HG03565 (cell line): ENCODE data around the gene S100A1.

Experiments
- ATAC-seq: cut with Tn5 transposase; IDR thresholded peaks from one replicate; pipeline ENCODE4 v1.9.1; 2021; ENCODE audit warnings: mild to moderate bottlenecking, moderate library complexity; ENCODE audit not compliant: unreplicated experiment

Gene S100A1

DNA sequence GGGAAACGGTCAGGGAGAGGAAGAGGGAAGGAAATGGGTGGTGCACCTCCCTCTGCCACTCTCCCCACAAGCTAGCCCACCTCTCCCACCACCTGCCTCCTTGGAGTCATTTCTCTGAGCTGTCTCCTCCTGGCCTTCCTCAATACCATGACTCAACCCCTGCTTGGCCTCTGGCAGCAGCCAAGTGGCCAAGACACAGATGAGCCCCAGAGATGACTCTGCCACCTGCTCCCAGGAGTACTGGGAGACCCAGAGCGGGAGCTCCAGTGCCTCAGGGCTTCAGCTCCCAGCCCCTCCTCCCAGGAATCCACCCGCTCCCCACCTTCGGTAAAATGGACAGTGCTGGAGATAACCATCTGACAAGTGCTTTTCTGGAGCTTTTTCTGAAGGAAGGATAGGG lies 17.9 kb upstream of the S100A1 start:
- no peak for ATAC-seq

DNA sequence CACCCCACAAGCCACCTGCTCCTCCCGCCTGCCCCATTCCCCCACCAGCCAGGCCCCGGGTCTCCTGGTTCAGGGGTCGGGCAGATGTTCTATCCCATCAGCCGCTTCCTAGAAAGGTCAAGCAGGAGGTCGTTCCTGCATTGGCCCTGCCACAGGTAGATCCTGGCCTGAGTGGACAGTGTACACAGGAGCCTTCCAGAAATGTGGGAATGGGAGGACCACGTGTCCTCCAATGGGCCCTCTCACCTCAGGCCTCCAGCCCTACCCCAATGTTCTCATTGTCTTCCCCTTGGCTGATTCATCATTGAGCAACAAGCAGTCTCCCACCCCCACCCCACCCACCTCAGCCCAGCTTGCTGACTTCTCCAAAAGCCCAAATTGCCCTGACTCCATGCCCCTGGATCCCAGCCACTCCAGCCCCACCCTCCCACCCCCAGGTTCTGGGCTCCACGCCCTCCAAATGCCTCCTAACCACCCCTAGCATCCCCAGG lies 17.4 kb upstream of the S100A1 start:
- ATAC-seq = no peak

DNA sequence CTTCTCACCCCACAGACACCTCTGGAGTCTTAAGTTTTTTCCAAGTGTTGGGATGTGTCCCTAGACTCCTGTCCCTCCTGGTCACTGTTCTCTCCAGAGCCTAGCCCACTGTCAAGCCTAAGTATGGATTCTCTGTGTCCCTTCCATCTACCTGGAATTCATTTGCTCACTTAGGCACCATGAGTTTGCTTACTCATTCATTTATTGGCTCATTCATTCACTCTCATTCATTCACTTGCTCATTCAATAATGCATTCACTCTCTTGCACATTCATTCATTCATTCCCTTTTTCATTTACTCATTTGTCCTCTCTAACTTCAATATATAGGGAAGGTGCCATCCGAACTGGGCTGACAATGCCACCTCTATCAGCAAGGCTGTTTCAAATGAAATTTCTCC lies 16.9 kb upstream of the S100A1 start:
- no peak for ATAC-seq

DNA sequence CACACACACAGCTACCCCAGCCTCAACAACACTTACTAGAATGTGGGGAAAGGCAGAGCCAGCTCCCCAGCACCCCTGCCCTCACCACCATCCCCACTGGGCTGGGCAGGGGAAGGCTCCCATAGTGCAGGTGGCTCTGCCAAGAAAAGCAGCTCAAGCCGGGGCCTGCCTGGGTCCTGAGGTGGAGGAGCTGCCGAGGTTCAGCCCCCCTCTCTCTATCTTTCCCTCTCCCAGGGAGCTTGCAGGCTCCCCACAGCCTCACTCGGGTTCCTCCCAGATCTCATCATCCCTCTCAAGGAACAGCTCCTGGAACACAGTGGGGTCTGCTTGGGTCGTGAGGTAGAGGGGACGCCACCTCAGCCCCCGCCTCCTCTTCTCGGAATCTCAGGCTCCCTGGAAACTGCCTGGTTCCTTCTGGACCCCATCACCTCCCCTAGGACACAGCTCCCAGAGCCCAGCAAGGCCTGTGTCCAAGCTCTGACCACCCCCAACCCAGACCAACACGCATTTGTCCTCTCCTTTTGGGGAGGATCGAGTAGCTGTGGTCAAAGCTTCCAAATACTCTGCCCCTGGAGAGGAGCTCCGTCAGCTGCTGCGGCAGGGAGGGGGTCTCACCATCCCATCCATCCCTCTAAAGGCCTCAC lies 16.0 kb upstream of the S100A1 start:
- no peak for ATAC-seq

DNA sequence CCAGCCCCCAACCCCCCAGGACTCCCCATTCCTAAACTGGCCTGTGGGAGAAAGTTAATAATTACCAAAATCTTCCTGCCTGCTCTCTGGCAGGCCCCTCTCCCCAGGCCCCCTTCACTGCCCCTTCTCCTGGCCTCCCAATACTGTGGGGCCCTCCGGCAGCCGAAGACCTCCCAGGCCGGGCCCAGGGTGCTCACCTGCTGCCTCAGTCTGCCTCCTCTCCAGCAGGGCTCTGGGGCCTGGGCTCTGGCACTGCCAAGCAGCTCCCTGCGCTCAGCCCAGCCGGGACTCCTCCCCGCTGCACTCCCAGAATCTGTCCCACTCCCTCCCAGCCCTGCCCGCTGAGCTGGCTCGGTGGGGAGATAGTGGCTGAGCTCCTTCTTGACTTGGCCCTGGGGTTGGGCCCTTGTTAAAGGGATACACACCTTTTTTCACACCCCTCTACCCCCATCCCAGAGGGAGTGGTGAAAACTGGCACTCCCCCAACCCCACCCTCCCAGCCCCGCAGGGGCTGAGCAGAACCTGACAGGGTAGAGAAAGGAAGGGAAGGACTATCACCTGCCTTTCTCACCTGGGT lies 15.4 kb upstream of the S100A1 start, which contains the start of gene S100A16:
Gene S100A16 (minus strand): TSS at position 383 of the 577 bp plus-strand sequence. CDS start 4,986 bp downstream, outside the sequence.
- ATAC-seq = no peak

DNA sequence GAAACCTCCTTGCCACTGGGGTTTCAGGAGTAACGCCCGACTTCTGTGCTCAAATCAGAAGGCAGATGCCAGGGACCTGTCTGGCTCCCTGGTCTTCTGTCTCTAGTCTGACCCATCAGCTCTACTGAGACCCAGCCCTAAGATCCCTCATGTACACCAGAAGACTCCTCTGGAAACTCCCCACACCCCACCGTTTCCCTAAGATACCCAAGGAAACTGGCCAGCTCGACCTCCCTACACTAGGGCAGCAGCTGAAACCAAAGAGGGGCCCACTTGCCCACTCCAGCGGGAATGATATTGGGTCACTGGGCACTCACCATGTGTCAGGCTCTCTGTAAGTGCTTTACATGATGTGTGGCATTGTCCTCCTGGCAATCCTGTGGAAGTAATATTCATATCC lies 14.8 kb upstream of the S100A1 start:
- ATAC-seq = no peak

DNA sequence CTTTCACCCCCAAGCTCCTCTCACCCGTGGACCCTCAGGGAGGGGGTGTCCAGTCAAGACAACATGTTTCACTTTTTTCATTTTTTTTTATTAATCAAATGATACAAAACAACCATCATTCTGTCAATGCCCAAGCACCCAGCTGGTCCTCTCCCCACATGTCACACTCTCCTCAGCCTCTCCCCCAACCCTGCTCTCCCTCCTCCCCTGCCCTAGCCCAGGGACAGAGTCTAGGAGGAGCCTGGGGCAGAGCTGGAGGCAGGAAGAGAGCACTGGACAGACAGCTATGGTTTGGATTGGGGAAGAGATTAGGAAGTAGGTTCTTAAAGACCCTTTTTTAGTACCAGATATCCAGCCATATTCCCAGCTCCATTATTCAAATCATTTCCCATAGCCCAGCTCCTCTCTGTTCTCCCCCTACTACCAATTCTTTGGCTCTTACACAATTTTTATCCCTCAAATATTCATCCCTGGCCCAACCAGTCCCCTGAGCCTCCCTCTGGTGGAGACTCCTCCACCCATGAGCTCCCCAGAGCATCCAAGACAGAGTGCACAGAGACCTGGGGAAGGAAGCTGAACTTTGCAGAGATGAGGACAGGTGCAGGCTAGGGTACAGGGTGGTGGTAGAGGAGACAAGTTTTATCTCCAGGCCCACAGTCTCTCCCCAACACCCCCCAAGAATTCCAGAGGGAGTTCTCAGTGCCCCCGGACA lies 13.9 kb upstream of the S100A1 start:
- ATAC-seq = no peak

DNA sequence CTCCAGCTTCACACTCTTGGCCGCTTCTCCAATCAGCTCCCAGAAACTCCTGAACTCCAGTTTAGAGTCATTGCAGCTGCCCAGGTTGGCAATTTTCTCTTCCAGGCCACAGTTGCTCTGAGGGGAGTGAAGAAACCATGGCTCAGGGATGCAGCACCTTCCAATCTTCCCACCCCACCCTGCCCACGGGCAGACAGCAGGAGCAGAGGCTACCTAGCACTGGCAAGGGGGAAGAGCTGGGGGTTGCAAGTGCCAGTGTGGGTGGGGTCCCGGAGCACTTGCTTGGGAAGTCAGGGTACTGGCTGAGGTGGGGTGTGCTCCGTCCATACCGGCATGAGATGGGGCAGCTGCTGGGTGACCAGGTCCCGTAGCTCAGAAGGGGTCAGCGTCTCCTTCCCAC lies 13.3 kb upstream of the S100A1 start:
- no peak for ATAC-seq

DNA sequence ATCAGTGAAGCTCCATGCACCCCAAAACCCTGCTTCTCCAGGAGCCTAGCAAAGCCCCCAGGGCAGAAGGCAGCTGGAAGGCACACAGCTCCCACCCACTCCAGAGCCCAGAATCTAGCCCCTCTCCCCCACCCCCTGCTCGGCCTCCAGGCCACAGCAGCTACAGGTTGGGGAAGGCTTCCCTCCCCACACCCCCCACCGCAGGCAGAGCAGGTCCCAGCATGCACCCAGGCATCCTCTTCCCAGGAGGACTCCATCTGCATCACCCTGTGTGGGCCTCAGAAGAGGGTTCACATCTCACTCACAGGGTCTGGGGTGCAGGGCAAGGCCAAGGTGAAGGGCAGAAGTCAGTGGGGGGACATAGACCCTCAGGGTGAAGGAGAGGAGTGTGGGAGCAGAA lies 12.8 kb upstream of the S100A1 start:
- no peak for ATAC-seq

DNA sequence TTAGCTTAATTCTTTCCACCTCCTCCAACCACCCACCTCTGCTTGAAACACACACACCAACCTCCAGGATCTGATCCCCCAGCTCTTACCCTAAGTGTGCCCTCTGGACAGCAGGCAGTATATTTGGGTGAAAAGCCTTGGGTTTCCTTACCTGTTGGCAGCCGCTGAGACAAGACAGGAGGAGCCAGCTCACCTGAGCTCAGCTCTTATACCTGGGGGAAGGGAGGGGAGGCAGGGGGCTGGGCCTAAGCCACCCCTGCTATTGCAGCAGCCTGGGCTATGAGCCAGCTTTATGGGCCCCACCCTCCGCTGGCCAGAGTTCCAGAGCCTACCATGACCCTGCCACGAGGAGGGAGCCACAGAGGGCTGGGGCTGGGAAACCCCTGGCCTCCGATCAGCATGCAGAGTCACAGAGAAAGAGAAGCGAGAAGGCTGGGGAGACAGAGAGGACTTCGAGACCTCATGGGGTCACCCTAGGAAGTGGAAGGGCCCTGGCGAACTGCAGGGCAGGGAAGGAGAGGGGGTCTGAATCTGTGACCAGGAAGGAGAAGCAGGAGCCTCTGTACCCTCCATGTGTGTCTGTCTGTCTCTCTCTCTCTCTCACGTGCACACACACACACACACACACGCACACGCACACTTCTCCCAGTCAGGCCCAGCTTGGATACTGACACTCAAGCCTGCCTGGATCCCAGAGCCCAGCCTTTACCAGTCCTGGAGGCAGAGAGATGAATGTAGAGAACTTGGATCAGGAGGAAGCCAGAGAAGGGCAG lies 11.9 kb upstream of the S100A1 start, which contains the start of gene S100A14:
Gene S100A14 (minus strand): TSS at position 182 of the 773 bp plus-strand sequence. CDS start 467 bp downstream, outside the sequence.
- no peak for ATAC-seq

DNA sequence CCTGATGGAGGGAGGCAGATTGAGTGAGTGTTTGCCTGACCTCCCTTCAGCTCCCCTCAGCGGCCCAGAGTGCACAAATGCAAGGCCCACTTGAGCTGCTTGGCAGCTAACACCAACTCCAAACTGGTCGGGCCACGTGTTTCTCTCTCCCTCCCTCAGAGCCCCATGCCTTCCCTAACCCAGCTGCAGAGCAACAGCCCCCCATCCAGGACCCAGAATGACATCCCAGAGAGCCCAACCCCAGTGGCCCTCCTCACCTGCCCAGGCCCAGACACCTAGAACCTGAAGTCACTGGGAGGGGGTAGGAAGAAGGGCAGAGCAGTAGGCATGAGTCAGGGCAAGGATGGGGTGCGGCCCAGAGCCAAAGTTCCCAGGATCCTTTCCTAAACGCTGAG lies 11.3 kb upstream of the S100A1 start:
- ATAC-seq = no peak

DNA sequence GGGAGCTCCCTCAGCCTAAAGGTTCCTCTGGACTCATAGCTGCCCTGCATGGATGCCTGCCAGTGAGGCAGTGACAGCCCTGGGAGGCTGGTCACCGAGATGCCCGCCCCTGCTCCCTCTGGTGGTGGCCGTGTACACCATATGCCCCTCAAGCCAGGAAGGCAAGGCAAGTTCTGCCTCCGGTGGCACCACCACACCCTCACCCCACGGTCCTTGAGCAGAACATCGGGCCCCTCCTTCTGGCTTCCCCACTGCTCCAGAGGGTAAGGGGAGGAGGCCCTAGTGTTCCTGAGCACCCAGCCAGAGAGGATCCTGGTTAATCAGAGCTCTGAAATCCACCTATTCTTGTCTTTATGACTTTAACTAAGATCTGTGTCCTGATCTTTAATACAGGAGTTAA lies 10.6 kb upstream of the S100A1 start:
- ATAC-seq = no peak

DNA sequence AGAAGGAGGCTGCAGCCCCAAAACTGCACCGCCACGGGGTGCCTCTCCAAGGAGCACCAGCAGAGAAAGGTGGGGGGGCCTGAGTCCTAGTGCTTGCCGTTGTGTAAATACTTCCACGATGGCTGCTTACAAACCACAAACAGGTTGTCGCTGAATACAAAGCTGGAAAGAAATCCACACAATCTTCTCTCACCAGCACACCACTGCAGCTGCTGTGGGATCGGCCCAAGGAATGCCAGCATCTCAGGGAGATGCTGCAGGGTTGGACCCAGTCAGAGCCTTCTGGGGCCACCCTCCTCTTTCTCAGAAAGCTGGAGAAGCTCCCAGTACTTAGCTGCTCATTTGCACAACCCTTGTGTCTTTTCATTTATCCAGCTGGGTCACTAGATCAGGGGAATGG lies 9.1 kb upstream of the S100A1 start:
- ATAC-seq = no peak

DNA sequence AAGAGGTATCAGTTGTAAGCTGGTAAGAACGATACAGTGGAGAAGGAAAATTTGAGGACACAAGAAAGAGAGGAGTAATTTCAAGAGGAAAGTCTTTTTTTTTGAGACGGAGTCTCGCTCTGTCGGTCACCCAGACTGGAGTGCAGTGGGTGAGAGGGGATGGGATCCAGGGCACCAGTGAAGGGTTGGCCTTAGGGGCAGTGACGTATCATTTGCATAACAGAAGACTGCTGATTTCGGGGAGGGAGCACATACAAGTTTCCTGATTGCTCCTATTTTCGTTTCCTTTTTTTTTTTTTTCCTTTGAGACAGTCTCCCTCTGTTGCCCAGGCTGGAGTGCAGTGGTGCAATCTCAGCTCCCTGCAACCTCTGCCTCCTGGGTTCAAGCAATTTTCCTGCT lies 5.1 kb upstream of the S100A1 start:
- ATAC-seq = no peak

DNA sequence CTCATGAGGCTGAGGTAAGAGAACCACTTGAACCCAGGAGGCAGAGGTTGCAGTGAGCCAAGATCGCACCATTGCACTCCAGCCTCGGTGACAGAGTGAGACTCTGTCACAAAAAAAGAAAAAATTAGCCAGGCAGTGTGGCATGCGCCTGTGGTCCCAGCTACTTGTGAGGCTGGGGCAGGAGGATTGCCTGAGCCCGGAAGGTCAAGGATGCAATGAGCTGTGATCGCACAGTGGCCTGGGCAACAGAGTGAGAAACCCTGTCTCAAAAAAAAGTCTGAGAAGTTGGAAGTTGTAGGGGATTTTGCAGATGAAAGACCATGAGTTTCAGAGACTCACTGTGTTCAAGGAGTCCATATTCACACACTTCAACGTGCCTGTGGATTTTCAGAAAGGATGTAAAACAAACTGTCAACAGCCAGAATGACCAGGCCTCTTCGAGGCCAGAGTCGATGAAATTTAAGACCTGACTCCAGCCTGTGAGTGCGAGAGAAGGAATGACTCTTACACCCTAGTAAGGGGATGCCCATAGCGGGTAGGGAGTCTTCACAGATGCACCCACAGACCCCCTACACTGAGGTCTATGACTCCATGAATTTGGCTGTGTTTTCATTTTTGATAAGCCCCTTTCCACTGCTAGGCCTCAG lies 3.1 kb upstream of the S100A1 start:
- ATAC-seq = no peak

DNA sequence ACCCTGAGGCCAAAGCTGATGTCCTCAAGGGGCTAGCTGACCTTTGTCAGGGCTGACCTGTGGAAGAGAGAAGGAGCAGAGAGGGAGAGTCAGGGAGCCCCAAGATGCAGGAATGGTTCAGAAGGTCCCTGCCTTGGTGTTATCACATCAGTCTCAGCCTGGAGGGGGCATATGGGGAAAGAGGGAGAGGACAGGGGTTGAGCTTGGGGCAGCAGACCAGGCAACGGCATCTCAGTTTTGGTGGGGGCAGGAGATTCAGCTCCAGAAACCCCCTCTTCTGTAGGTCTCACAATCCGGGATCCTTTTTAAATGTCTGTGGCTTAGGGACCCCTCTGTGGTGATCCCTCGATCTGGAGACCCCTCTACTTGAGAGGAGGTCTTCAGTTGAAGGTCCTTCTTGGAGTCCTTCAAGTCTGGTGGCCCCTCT lies 1.7 kb upstream of the S100A1 start:
- ATAC-seq = no peak

DNA sequence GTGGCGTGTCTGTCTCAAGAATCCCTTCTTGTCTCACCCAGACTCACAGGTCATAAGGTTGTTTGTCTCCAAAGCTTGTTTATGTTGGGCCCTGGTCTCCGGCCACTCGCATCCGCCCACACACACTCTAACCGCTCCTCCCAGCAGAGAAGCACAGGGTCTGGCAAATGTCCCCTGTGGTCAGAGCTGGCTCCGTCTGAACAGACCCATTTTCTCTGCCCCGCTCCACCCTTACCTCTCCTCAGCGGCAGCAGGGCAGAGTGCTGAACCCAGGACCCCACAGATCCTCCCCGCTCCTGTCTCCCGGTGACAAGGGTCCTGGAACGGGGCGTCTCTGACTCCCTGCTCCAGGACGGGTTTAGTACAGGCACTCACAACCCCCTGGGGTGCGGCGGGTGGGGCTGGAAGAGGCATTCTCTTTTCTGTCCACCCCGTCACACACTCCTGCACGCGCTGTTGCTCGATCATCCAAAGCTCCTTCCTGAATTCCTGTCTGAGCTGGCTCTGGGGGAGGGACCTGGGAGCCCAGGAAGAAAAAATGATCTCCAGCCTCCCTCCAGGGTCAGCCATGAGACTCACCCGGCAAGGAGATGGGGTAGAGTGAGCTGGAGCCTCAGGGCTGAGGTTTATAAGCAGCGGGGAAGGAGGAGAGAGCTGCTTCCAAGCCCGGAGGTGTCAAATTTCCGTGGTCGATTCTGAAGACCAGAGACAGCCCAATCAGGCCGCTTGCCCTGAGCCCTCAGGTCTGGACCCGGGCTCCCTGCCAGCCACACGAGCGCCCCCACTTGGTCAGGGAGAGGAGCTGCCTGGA lies 1.1 kb upstream of the S100A1 start, which contains the start of gene S100A13:
Gene S100A13 (minus strand): TSS at position 602 of the 811 bp plus-strand sequence. CDS start 1,033 bp downstream, outside the sequence.
- ATAC-seq = no peak

DNA sequence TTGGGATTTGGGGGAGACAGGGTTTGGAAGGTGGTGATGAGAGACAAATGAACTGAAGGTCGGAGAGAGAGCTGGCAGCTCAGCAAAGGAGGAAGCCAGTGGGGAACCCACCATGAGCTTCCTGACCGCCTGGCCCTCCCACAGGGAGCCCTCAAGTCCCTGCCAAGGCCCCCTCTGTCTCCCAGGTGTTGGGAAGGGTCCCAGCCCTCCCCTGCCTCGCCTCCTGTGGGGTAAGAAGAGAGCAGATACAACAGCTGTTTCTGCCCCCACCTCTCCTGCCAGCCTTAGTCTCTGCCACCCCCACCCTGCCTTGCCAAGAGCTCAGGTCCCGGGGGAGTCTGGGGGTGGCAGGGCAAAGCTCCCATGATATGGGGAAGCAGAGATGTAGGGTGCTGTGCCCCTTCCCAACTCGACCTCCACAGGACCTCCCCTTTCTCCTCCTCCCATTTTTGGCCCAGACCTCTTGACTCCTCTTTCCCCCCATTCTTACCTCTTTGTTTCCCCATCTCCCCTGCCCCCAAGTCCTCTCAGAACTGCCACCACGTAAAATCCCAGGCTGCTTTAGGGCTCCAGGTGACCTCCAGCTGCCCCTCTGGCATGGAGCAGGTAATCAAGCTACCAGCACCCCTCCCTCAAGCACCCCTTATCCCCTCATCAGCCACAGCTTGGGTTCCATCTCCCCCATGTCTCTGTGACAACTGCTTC lies 556 bp downstream of the S100A1 start:
- no peak for ATAC-seq

DNA sequence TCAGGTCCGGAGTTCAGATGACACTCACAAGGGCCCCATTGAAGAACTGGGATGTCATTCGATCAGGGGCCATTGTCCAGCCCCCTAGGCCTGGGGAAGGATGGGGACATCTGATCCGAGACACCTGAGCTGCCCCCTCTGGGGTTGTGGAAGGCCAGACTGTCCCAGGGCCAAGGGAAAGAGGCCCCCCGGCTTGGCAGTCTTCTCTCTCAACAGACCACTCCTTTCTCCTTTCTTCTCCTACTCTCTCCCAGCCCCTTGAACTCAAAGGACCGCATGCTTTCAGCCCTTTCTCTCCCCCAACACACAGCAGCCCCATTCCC lies 1.1 kb downstream of the S100A1 start:
- no peak for ATAC-seq
